NCI-H146 treated with DMSO at 0.1 percent for 48 hours (cell line): Measurements from ENCODE around the gene FGA.
"Not testable (repeated sequence)": the region's sequence is repeated elsewhere in the genome, so short reads cannot be mapped to it uniquely, and the experiment has no call there.

Source experiments
- DNase-seq: peaks from one replicate; lab custom pipeline; 2025; ENCODE audit not compliant: unreplicated experiment; lab: John Stamatoyannopoulos, UW

FGA gene

DNA sequence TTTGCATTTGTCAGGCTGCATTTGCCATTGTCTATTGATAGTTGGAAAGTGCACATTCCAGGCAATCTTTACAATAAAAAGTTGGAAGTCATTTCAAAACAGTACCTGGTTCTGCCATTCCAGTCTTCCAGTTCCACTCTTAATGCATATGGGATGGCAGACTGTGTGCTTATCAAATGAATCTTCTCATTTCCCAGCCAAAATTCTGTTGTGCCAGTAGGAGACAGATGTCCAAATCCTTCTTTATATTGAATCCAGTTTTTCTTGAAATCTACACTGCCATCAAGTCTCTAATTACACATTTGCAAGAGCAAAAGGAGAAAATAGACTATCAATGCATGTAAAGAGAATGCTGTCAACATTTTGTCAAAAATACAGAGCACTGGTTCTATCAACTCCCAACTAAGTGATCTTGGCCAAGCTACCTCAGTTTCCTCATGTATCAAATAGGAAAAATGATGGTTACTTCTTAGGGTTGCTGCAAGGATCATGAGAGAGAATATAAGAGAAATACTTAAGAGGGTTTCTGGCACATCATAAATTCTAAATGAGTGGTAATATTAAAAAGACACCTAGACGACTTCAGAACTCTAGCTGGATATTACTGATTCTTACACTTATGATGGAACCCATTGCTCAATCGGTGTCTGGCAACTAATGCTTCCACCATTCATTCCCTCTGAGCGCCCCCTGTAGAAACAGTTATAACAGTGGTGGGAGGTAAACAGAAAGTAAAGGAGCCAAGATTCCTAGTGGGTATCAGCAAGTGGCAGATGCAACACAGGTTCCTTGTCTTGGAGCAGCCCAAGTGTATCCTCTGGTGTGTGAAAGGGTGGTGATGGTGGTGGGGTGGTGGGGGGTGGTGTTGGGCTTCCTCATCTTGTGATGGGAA is 18.1 kb upstream of the FGA start:
- DNase-seq = no peak

GRCh38 chr4:154606728-154607723 is 16.5 kb upstream of the FGA start:
- DNase-seq = no peak

DNA sequence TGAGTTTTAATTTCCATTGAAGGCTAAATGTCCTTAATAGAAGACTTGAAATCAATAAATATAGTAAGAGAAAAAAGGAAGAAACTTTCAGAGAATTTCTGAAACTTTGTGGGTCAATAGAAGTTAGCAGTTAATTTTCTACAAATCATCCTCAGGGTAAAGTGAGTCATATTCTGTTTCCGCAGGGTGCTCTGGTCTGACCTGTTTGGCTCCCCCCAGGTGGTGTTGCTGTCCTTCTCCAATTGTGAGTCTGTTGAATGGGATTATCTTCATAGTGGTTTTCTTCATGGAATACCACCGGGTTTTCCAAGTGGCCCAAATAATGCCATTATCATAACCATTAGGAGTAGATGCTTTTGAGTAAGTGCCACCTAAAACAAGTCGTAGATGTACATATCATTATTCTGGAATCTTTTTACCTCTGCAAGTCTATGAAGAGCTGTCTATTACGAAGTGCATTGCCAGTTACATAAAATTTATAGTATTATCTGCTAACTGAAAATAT is 14.2 kb upstream of the FGA start:
- no peak for DNase-seq

- DNase-seq = no peak
Measured at GRCh38 chr4:154603033-154603943, 12.7 kb upstream of the FGA start.

GRCh38 chr4:154602404-154603020 is 12.0 kb upstream of the FGA start:
- no peak for DNase-seq

GRCh38 chr4:154597798-154598774 is 7.5 kb upstream of the FGA start:
- DNase-seq = no peak

DNA sequence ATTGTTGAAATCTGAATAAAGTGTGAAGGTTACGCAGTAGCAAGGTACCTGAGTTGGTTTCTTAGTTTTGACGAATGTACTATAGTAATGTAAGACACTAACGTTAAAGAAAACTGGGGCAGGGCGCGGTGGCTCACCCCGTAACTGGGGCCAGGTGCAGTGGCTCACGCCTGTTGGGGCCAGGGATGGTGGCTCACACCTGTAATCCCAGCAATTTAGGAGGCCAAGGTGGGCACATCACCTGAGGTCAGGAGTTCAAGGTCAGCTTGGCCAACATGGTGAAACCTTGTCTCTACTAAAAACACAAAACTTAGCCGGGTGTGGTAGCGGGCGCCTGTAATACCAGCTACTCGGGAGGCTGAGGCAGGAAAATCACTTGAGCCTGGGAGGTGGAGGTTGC is 6.7 kb upstream of the FGA start:
- DNase-seq = not testable (repeated sequence)

- DNase-seq = no peak
Measured at GRCh38 chr4:154595807-154596206, 5.3 kb upstream of the FGA start.

DNA sequence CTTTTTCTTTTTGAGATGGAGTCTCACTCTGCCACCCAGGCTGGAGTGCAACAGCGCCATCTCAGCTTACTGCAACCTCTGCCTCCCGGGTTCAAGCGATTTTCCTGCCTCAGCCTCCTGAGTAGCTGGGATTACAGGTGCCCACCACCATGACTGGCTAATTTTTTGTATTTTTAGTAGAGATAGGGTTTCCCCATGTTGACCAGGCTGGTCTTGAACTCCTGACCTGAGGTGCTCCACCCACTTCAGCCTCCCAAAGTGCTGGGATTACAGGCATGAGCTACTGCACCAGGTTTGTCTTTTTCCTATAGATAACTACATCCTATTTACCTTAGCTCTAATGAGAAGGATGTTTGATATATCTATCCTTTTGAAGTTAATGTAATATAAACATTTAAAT is 3.8 kb upstream of the FGA start:
- not testable (repeated sequence) for DNase-seq

DNA sequence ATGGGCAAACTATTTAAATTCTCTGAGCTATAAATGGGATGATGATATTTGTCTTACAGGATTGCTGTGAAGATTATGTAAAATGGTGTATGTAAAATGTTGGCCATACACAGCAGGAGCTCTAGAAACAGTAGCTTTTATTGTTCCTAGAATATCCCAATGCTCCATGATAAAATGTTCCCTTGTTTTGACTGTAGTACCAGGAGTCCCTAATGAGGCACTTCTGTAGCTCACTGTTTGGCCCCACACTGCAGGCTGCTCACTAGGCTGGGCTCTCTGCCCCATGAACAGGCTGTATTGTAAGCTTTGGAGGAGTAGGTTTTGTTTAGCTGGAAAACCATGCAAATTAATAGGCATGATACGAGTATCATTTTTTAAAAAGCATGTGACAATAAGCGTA is 3.3 kb upstream of the FGA start:
- DNase-seq = no peak

- no peak for DNase-seq
Measured at GRCh38 chr4:154591890-154592289, 1.3 kb upstream of the FGA start.

- DNase-seq = no peak
Measured at GRCh38 chr4:154589296-154590197, 995 bp downstream of the FGA start.

DNA sequence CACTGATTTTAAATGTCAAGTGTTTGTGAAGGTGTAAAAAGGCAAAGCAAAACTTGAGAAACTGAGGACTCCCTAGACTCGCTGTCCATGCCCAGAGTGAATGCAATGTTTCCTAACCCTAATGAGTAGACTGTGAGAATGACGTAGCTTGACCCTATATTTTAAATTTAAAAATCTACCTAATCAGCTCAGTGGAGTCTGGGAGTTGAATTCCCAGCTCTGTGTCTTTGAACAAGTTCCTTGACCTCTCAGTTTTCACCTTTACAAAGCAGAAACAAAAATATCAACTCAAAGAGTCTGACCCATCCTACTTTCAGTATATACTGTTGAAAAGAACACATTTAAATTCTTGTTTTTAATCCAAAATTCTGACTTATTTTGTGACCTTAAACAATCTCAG is 2.3 kb downstream of the FGA start:
- no peak for DNase-seq

GRCh38 chr4:154586296-154587033 is 4.1 kb downstream of the FGA start:
- no peak for DNase-seq

DNA sequence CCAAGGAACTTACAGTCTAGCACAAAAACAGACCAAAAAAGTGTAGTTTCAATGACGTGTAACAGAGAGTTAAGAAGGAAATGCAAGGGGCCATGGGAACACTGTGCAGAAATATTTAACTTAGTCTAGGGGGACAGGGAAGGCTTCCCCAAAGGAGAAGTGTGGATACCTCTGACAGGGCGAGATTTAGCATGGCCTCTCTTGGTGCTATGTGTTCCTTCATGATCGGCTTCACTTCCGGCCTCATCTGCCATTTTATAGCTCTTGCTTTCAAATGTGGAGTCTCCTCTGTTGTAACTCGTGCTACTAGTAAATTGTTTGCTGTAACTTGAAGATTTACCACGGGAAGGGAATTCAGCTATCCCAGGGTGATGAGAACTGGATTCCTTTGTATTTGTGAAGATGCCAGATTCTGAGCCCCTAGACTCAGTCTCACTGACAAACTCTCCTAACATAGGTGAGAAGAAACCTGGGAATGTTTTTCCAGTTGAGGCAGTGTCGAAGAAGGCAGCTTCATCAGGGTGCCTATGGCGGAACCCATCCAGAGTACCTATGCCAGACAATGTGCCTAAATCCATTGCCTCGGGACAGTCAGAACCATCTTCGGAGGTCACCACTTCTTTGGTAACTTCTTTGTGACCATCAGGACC is 5.0 kb downstream of the FGA start:
- no peak for DNase-seq

GRCh38 chr4:154584259-154584658 is 6.3 kb downstream of the FGA start:
- no peak for DNase-seq

DNA sequence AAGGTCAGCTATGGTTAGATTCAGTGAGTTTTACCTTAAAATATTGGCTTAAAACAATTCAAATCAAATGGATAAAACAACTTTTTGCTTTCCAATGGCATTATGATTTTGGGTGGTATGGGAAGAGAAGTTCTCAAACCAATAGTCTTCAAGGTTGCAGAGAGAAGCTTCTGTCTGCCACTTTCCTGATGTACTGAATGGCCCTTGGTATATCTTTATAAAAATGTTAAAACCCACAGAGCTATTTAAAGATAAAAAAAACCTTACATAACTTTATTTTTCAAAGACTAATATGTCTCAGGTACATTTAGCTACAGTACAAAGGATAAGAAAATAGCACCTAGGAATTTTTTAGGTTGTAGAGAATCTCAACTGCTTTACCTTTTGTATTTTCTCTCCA is 6.9 kb downstream of the FGA start:
- no peak for DNase-seq
